GM23338 (cell line): ENCODE measurements around the gene LRIT2. TPM values are rescaled to one million over a fixed set of nuclear protein-coding genes. Genes with fewer than 3 reads are reported as not detected.
A peak's percentile ranks its signal among the peaks of the same experiment; 100 is the strongest.

ENCODE experiments used
- ATAC-seq: fragments of 200-7000 bp; cut with Tn5 transposase; 3 replicates; pipeline ENCODE4 v1.9.1; 2020
- DNase-seq: peaks from one replicate; pipeline ENCODE4 v3.0.0-alpha.2; 2015; ENCODE audit warnings: low spot score
- H2AFZ ChIP-seq: fragments of 200-600 bp; sonication (generic); 2 replicates; pipeline ENCODE4 v1.8.0; 2016; ENCODE audit warnings: antibody characterized with exemption, mild to moderate bottlenecking, moderate library complexity
- H3F3A ChIP-seq: fragments of 200-600 bp; sonication (generic); replicated peaks from 2 replicates; pipeline ENCODE4 v1.8.0; 2017; ENCODE audit warnings: antibody characterized with exemption, mixed run types, low read depth
- H3K27ac ChIP-seq: fragments of 200-600 bp; sonication (generic); 2 replicates; pipeline ENCODE4 v1.6.1; 2016; ENCODE audit warnings: low read depth
- H3K27me3 ChIP-seq: fragments of 200-600 bp; sonication (generic); 2 replicates; pipeline ENCODE4 v1.8.0; 2016; ENCODE audit warnings: mild to moderate bottlenecking, mixed run types, moderate library complexity; ENCODE audit not compliant: insufficient read depth
- H3K36me3 ChIP-seq: fragments of 200-600 bp; sonication (generic); 2 replicates; pipeline ENCODE4 v1.8.0; 2016; ENCODE audit warnings: mild to moderate bottlenecking; ENCODE audit not compliant: insufficient read depth
- H3K4me1 ChIP-seq: fragments of 200-600 bp; sonication (generic); 2 replicates; pipeline ENCODE4 v1.8.0; 2016; ENCODE audit warnings: mild to moderate bottlenecking, moderate library complexity; ENCODE audit not compliant: insufficient read depth
- H3K4me2 ChIP-seq: fragments of 200-600 bp; sonication (generic); 2 replicates; pipeline ENCODE4 v1.7.1; 2017; ENCODE audit warnings: mixed run types
- H3K4me3 ChIP-seq: fragments of 200-600 bp; sonication (generic); 2 replicates; pipeline ENCODE4 v1.6.1; 2016; ENCODE audit warnings: mixed run types
- H3K79me2 ChIP-seq: fragments of 200-600 bp; sonication (generic); replicated peaks from 2 replicates; pipeline ENCODE4 v1.8.0; 2017; ENCODE audit warnings: mild to moderate bottlenecking; ENCODE audit not compliant: insufficient read depth
- H3K9me2 ChIP-seq: fragments of 200-600 bp; sonication (generic); 2 replicates; pipeline ENCODE4 v1.8.0; 2017; ENCODE audit not compliant: insufficient read depth
- H4K20me1 ChIP-seq: fragments of 200-600 bp; sonication (generic); replicated peaks from 2 replicates; pipeline ENCODE4 v1.8.0; 2017; ENCODE audit warnings: mild to moderate bottlenecking; ENCODE audit not compliant: insufficient read depth
- H3K27ac Mint-ChIP-seq: 2 replicates; pipeline ENCODE4 v1.8.0; 2020; ENCODE audit warnings: inconsistent platforms, mild to moderate bottlenecking, moderate library complexity, mixed read lengths
- H3K27me3 Mint-ChIP-seq: 3 replicates; pipeline ENCODE4 v1.8.0; 2022; ENCODE audit warnings: low read depth, mild to moderate bottlenecking, moderate library complexity, mixed read lengths, inconsistent platforms; ENCODE audit not compliant: insufficient read depth, poor library complexity
- H3K36me3 Mint-ChIP-seq: 3 replicates; pipeline ENCODE4 v1.8.0; 2021; ENCODE audit warnings: low read depth, mild to moderate bottlenecking, inconsistent platforms, moderate library complexity, mixed read lengths
- H3K4me1 Mint-ChIP-seq: 3 replicates; pipeline ENCODE4 v1.8.0; 2020; ENCODE audit warnings: mild to moderate bottlenecking, inconsistent platforms, mixed read lengths
- H3K4me3 Mint-ChIP-seq: 3 replicates; pipeline ENCODE4 v1.8.0; 2021; ENCODE audit warnings: moderate library complexity, mild to moderate bottlenecking, inconsistent platforms, mixed read lengths
- H3K9me3 Mint-ChIP-seq: 3 replicates; pipeline ENCODE4 v1.8.0; 2020; ENCODE audit warnings: moderate library complexity, mild to moderate bottlenecking, inconsistent platforms, mixed read lengths
- CTCF ChIP-seq, 2 experiments: fragments of 200-600 bp in 1 of 2; sonication (generic) in 1 of 2; conservative IDR thresholded peaks; 2 replicates each; pipeline versions ENCODE4 v1.5.1 to v1.6.1; 2016 to 2017; ENCODE audit warnings: antibody characterized with exemption in 2 of 2, low read depth in 2 of 2, mild to moderate bottlenecking in 2 of 2, moderate library complexity in 1 of 2
- JUNB ChIP-seq: IDR thresholded peaks from one replicate; pipeline ENCODE4 v1.6.1; 2016; ENCODE audit warnings: antibody characterized with exemption; ENCODE audit not compliant: unreplicated experiment
- POLR2AphosphoS5 ChIP-seq: IDR thresholded peaks from 2 replicates; pipeline ENCODE4 v1.6.1; 2016; ENCODE audit warnings: antibody characterized with exemption, low read depth
- STAT1 ChIP-seq: IDR thresholded peaks from one replicate; pipeline ENCODE4 v1.6.1; 2016; ENCODE audit warnings: antibody characterized with exemption; ENCODE audit not compliant: unreplicated experiment
- polyA plus RNA-seq: library from polyadenylated mRNA; unstranded; fragments of >200 nt; fragmentation: Nextera tagmentation; extraction: Ambion mirVana; gene quantifications from 2 replicates; pipeline ENCODE4 v1.2.1, GENCODE V29; 2016
- total RNA-seq: library from RNA; depleted of rRNA; stranded (reverse); fragments of >200 nt; shearing (Covaris generic); gene quantifications from 2 replicates; pipeline ENCODE4 v1.2.3, GENCODE V29; 2014
- TF ChIP-seq, protein P1 (sequence below): IDR thresholded peaks from one replicate; pipeline ENCODE4 v1.6.1; 2018; ENCODE audit warnings: antibody characterized with exemption; ENCODE audit not compliant: unreplicated experiment
- TF ChIP-seq, protein P2 (sequence below): fragments of 250-450 bp; sonication (Bioruptor Pico); IDR thresholded peaks from 2 replicates; pipeline ENCODE4 v1.5.0; 2020; ENCODE audit warnings: mild to moderate bottlenecking, moderate library complexity

Gene LRIT2
- total and polyA plus RNA-seq, 2 experiments from 2014 or later, result not detected

DNA sequence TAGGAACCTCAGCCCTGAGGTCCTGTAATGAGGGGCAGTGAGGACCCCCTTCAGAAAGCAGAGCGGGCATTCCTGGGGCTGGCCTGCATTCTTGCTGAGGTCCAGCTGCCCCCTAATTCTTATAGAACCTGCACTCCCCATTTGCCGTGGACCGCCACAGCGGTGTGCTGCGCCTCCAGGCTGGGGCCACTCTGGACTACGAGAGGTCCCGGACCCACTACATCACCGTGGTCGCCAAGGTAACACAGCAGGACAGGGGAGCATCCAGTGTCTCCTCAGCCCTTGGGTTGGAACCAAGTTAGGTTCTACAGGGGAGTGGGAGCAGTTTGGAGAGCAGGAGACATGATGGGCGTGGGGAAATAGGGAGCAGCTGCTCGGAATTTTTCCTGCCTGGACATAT, 23.7 kb downstream of the LRIT2 start (continued):
- TF ChIP-seq, protein P1, sequence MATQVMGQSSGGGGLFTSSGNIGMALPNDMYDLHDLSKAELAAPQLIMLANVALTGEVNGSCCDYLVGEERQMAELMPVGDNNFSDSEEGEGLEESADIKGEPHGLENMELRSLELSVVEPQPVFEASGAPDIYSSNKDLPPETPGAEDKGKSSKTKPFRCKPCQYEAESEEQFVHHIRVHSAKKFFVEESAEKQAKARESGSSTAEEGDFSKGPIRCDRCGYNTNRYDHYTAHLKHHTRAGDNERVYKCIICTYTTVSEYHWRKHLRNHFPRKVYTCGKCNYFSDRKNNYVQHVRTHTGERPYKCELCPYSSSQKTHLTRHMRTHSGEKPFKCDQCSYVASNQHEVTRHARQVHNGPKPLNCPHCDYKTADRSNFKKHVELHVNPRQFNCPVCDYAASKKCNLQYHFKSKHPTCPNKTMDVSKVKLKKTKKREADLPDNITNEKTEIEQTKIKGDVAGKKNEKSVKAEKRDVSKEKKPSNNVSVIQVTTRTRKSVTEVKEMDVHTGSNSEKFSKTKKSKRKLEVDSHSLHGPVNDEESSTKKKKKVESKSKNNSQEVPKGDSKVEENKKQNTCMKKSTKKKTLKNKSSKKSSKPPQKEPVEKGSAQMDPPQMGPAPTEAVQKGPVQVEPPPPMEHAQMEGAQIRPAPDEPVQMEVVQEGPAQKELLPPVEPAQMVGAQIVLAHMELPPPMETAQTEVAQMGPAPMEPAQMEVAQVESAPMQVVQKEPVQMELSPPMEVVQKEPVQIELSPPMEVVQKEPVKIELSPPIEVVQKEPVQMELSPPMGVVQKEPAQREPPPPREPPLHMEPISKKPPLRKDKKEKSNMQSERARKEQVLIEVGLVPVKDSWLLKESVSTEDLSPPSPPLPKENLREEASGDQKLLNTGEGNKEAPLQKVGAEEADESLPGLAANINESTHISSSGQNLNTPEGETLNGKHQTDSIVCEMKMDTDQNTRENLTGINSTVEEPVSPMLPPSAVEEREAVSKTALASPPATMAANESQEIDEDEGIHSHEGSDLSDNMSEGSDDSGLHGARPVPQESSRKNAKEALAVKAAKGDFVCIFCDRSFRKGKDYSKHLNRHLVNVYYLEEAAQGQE, result no peak

- no peaks in the 10 kb centered on the region for H3K4me1 Mint-ChIP-seq
- Histone ChIP-seq H3K27ac (no peak overlapping the region), H4K20me1 (no peaks in the 10 kb centered on the region; the same call in 1 of the 2 replicates), H3F3A (no peaks in the 10 kb centered on the region), H3K27me3 (peaks cover 2% of the 10 kb centered on the region; the same call in 1 of the 2 replicates), H3K9me2 (no peaks in the 10 kb centered on the region), H3K36me3 (no peaks in the 10 kb centered on the region), H2AFZ (no peak overlapping the region), H3K4me1 (no peaks in the 10 kb centered on the region), H3K79me2 (no peaks in the 10 kb centered on the region), H3K4me3 (no peak overlapping the region), H3K4me2 (no peak overlapping the region)
- TF ChIP-seq POLR2AphosphoS5 (no peak), JUNB (no peak), CTCF (conservative IDR thresholded peaks at IDR 0.05; ENCODE audit: low read depth in 2 of 2) (peak; percentile 32 to 49; a peak in 3 of 4 replicates), STAT1 (no peak)
- no peak overlapping the region for H3K4me3 Mint-ChIP-seq
- H3K36me3 Mint-ChIP-seq, result no peaks in the 10 kb centered on the region
- H3K27ac Mint-ChIP-seq, result no peak overlapping the region
- DNase-seq (peak; percentile 30), ATAC-seq (peak; percentile 61)
- peaks cover 11% of the 10 kb centered on the region for H3K27me3 Mint-ChIP-seq
- no peaks in the 10 kb centered on the region for H3K9me3 Mint-ChIP-seq
These were observed 24.1 kb downstream of the LRIT2 start for GRCh38 chr10:84201244-84201606.

GRCh38 chr10:84200537-84201243, 24.7 kb downstream of the LRIT2 start:
- no peak for ATAC-seq
- TF ChIP-seq, protein P2, sequence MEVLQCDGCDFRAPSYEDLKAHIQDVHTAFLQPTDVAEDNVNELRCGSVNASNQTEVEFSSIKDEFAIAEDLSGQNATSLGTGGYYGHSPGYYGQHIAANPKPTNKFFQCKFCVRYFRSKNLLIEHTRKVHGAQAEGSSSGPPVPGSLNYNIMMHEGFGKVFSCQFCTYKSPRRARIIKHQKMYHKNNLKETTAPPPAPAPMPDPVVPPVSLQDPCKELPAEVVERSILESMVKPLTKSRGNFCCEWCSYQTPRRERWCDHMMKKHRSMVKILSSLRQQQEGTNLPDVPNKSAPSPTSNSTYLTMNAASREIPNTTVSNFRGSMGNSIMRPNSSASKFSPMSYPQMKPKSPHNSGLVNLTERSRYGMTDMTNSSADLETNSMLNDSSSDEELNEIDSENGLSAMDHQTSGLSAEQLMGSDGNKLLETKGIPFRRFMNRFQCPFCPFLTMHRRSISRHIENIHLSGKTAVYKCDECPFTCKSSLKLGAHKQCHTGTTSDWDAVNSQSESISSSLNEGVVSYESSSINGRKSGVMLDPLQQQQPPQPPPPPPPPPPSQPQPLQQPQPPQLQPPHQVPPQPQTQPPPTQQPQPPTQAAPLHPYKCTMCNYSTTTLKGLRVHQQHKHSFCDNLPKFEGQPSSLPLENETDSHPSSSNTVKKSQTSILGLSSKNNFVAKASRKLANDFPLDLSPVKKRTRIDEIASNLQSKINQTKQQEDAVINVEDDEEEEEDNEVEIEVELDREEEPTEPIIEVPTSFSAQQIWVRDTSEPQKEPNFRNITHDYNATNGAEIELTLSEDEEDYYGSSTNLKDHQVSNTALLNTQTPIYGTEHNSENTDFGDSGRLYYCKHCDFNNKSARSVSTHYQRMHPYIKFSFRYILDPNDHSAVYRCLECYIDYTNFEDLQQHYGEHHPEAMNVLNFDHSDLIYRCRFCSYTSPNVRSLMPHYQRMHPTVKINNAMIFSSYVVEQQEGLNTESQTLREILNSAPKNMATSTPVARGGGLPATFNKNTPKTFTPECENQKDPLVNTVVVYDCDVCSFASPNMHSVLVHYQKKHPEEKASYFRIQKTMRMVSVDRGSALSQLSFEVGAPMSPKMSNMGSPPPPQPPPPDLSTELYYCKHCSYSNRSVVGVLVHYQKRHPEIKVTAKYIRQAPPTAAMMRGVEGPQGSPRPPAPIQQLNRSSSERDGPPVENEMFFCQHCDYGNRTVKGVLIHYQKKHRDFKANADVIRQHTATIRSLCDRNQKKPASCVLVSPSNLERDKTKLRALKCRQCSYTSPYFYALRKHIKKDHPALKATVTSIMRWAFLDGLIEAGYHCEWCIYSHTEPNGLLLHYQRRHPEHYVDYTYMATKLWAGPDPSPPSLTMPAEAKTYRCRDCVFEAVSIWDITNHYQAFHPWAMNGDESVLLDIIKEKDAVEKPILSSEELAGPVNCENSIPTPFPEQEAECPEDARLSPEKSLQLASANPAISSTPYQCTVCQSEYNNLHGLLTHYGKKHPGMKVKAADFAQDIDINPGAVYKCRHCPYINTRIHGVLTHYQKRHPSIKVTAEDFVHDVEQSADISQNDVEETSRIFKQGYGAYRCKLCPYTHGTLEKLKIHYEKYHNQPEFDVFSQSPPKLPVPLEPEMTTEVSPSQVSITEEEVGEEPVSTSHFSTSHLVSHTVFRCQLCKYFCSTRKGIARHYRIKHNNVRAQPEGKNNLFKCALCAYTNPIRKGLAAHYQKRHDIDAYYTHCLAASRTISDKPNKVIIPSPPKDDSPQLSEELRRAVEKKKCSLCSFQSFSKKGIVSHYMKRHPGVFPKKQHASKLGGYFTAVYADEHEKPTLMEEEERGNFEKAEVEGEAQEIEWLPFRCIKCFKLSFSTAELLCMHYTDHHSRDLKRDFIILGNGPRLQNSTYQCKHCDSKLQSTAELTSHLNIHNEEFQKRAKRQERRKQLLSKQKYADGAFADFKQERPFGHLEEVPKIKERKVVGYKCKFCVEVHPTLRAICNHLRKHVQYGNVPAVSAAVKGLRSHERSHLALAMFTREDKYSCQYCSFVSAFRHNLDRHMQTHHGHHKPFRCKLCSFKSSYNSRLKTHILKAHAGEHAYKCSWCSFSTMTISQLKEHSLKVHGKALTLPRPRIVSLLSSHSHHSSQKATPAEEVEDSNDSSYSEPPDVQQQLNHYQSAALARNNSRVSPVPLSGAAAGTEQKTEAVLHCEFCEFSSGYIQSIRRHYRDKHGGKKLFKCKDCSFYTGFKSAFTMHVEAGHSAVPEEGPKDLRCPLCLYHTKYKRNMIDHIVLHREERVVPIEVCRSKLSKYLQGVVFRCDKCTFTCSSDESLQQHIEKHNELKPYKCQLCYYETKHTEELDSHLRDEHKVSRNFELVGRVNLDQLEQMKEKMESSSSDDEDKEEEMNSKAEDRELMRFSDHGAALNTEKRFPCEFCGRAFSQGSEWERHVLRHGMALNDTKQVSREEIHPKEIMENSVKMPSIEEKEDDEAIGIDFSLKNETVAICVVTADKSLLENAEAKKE (CRISPR knock-in tag), result no peak
- no peak for TF ChIP-seq STAT1

More at GRCh38 chr10:84200537-84201243, 24.7 kb downstream of the LRIT2 start:
- Histone ChIP-seq H3K79me2 (no peaks in the 10 kb centered on the region), H3K27ac (no peak overlapping the region), H3K27me3 (peaks cover 7% of the 10 kb centered on the region), H4K20me1 (no peaks in the 10 kb centered on the region; the same call in 1 of the 2 replicates), H3K4me3 (no peak overlapping the region), H3K4me1 (no peaks in the 10 kb centered on the region; the same call in 1 of the 2 replicates), H3K4me2 (no peak overlapping the region), H3K9me2 (no peaks in the 10 kb centered on the region), H3K36me3 (no peaks in the 10 kb centered on the region), H2AFZ (no peak overlapping the region), H3F3A (no peaks in the 10 kb centered on the region)
- Mint-ChIP-seq H3K4me1 (0 out of 3 replicates have a peak, but pooled peaks cover under 1% of the 10 kb centered on the region), H3K27ac (no peak overlapping the region), H3K9me3 (no peaks in the 10 kb centered on the region), H3K4me3 (no peak overlapping the region), H3K27me3 (peaks cover 14% of the 10 kb centered on the region), H3K36me3 (no peaks in the 10 kb centered on the region)
- no peak for DNase-seq
